ENCODE results near the gene KCP.

Gene KCP

DNA sequence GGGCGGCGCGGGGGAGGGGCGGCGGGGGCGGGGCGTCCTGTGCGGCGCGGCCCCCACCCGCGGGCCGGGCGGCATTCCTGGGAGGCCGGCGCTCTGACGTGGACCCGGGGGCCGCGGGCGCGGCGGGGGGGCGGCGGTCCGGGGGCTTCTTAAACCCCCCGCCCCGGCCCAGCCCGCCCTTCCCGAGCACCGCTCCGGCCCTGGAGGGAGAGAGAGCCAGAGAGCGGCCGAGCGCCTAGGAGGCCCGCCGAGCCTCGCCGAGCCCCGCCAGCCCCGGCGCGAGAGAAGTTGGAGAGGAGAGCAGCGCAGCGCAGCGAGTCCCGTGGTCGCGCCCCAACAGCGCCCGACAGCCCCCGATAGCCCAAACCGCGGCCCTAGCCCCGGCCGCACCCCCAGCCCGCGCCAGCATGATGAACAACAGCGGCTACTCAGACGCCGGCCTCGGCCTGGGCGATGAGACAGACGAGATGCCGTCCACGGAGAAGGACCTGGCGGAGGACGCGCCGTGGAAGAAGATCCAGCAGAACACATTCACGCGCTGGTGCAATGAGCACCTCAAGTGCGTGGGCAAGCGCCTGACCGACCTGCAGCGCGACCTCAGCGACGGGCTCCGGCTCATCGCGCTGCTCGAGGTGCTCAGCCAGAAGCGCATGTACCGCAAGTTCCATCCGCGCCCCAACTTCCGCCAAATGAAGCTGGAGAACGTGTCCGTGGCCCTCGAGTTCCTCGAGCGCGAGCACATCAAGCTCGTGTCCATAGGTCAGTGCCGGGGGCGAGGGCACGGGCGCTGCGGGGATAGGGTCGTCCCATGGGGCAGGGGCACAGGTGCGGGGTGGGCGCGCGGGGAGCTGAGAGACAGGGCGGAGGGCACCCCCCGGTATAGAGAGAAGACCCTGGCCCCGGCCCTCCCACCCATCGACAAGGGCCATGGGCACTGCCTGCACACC lies 80.0 kb downstream of the KCP start, which contains the start of gene FLNC:
Gene FLNC (plus strand): TSS at position 176 of the 947 bp plus-strand sequence. CDS start 232 bp downstream, at position 408.
- no peak for DNase-seq (ENCODE audit: low read depth)
- TF ChIP-seq, protein P1, sequence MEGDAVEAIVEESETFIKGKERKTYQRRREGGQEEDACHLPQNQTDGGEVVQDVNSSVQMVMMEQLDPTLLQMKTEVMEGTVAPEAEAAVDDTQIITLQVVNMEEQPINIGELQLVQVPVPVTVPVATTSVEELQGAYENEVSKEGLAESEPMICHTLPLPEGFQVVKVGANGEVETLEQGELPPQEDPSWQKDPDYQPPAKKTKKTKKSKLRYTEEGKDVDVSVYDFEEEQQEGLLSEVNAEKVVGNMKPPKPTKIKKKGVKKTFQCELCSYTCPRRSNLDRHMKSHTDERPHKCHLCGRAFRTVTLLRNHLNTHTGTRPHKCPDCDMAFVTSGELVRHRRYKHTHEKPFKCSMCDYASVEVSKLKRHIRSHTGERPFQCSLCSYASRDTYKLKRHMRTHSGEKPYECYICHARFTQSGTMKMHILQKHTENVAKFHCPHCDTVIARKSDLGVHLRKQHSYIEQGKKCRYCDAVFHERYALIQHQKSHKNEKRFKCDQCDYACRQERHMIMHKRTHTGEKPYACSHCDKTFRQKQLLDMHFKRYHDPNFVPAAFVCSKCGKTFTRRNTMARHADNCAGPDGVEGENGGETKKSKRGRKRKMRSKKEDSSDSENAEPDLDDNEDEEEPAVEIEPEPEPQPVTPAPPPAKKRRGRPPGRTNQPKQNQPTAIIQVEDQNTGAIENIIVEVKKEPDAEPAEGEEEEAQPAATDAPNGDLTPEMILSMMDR (IDR thresholded peaks at IDR 0.05; ENCODE audit: control insufficient read depth, insufficient read depth, low read depth, low read length, missing control alignments), result no peak
- H3K4me3 ChIP-seq (ENCODE audit: control insufficient read depth, low read depth, low read length), result peak within 1 kb of the TSS; percentile 90

DNA sequence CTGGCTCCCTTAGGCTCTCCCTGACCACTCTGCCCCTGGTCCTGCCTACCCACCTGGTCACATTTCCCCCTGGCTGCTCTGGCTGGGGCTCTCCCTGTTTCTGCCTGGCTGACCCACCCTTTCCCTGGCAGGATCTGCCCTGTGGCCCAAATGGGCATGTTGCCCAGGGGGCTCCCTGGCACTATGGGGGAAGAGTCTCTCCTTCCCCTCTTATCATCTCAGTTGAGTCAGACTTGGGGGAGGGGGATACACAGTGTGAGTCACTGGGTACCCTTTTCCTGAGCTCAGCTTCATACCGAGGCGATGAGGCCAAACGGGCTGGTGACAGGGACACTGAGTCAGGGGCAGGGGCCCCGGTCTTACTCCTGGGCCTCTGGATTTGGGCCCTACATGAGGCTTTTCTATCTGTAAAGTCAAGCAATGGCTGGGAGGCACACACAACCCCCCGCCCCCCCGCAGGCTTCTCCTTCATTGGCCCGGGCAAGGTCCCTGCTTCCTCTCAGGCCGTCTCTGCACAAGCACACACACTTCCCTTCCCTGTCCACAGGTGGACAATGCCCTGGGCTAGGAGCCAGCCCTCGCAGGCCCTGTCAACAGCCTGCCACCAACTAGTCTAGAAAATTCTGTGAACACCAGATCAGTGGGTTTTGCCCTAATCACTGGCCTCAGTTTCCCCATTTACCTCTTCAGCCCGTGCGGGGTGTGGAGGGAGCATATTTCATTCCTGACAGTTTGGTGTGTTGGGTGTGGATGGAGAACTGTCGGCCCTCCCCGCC lies 80.9 kb downstream of the KCP start:
- TF ChIP-seq, protein P1 (IDR thresholded peaks at IDR 0.05; ENCODE audit: control insufficient read depth, insufficient read depth, low read depth, low read length, missing control alignments), result no peak
- peak overlapping the region; percentile 37 for H3K4me3 ChIP-seq (ENCODE audit: control insufficient read depth, low read depth, low read length)
- no peak for DNase-seq (ENCODE audit: low read depth)

DNA sequence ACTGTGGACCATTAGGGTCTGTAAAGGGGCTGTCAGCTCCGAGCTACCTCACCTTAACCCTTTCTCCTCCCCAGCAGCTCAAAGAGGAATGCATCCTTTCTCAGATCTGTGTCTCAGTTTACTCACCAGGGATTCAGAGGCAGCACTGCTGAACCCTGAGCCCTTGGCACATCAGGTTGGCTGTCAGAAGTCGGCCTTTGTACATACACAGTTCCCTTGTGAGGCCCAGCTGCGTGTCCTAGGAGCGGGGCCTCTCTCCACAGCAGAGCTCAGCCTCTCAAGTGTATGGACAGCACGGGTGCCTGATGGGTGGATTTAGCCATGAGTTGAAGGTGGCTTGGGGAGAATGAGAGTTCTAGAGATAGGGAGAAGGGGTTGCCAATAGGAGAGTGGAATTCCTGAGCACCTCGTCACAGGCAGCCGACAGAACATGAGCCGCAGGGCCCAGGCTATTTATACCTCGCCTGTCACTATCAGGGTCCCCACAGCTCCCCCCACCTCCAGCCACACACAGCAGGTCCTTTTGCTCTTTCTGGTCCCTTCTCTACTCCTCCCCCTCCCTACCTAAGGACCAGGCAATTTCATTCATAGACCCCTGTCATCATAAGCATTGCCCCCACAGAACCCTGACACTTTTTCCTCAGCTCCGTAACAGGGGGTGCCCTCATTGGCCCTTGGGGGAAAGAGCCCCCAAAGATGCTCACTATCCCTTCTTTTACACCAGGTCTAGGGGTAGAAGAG lies 82.4 kb downstream of the KCP start:
- TF ChIP-seq, protein P1 (IDR thresholded peaks at IDR 0.05; ENCODE audit: control insufficient read depth, insufficient read depth, low read depth, low read length, missing control alignments), result no peak
- DNase-seq (ENCODE audit: low read depth), result no peak
- no peak overlapping the region for H3K4me3 ChIP-seq (ENCODE audit: control insufficient read depth, low read depth, low read length)

DNA sequence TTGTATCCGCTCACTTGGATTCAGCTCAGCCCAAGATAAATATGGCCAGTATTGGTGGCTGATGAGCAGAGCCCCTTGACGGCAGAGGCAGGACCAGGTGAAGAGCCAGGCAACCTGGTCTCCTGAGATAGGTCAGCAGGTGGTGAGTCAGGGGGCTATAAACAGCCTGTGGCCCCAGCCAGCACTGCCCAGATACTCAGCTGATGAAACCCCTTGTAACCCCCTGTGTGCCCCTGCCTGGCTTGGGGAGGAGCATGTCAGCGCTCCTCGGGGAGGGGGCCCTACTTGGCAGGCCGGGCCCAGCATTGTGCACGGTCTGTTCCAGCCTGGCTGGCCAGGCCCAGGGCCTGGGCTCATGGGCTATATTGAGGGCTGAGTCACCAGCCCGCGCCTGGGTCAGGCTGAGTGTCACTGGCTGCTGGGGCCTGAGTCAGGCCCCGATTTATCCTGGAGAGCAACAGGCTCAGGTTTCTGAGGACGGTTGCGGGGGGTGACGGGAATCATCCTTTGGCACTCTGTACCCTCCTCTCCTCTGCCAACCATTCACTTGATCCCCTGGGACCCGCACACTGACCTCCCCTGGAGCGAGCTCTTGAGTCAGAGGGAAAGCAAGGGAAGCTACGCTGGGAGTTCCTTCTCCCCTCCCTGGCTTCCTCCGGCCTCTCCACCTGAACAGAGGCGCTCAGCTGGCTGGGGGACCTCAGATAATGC lies 83.1 kb downstream of the KCP start:
- H3K4me3 ChIP-seq (ENCODE audit: control insufficient read depth, low read depth, low read length), result no peak overlapping the region
- TF ChIP-seq, protein P1 (IDR thresholded peaks at IDR 0.05; ENCODE audit: control insufficient read depth, insufficient read depth, low read depth, low read length, missing control alignments), result no peak
- DNase-seq (ENCODE audit: low read depth), result no peak

DNA sequence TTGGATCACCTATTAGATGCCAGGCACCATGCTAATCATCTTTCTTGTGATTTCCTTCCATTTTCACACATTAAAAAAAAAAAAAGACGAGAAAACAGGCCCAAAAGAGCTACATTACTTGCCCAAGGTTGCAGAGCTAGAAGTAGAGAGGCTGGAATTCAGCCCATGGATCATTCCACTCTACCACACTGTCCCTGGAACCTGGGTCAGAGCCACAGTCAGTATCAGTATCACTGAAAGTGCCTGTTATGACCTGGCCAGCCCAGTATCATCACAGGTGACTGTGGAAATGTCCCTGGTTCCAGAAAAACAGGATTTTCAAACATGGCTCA lies 83.6 kb downstream of the KCP start:
- DNase-seq (ENCODE audit: low read depth), result no peak
- no peak overlapping the region for H3K4me3 ChIP-seq (ENCODE audit: control insufficient read depth, low read depth, low read length)
- TF ChIP-seq, protein P1 (IDR thresholded peaks at IDR 0.05; ENCODE audit: control insufficient read depth, insufficient read depth, low read depth, low read length, missing control alignments), result no peak
